Measurements from ENCODE around the gene UBE2O. TPM values are rescaled to one million over a fixed set of nuclear protein-coding genes. Genes with fewer than 3 reads are reported as not detected.

Gene UBE2O
- polyA plus RNA-seq, 1 experiment = 11.1 TPM

DNA sequence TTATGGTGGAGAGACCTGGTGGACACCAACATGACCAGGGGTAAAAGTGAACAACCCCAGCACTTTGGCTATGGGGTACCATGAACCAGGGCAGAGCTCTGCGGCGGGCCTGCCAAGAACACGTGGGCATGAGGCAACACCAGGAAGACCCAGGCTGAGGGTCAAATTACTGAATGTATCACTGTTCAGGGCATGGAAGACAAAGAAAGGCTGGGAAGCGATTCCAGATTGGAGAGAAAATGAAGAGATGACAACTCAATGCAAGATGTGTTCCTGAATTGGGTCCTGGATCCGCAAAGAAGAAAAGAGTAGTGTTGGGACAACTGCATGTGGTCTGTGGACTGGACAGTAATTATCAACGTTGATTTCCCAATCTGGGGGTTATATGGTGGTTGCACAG lies 48.7 kb downstream of the UBE2O start:
- no peaks in the 10 kb centered on the region for H3K27me3 ChIP-seq (ENCODE audit: control insufficient read depth, insufficient read depth, low read length)
- H3K4me3 ChIP-seq (ENCODE audit: low read depth, low read length) = no peak overlapping the region
- CTCF ChIA-PET = interaction anchor here (0.6 to 3.6 kb wide), 5 partner anchors 10 to 124 kb away, joined by 3 to 16 read pairs (median 6); no protein-coding TSS in a partner anchor
- TF ChIP-seq, protein P1, sequence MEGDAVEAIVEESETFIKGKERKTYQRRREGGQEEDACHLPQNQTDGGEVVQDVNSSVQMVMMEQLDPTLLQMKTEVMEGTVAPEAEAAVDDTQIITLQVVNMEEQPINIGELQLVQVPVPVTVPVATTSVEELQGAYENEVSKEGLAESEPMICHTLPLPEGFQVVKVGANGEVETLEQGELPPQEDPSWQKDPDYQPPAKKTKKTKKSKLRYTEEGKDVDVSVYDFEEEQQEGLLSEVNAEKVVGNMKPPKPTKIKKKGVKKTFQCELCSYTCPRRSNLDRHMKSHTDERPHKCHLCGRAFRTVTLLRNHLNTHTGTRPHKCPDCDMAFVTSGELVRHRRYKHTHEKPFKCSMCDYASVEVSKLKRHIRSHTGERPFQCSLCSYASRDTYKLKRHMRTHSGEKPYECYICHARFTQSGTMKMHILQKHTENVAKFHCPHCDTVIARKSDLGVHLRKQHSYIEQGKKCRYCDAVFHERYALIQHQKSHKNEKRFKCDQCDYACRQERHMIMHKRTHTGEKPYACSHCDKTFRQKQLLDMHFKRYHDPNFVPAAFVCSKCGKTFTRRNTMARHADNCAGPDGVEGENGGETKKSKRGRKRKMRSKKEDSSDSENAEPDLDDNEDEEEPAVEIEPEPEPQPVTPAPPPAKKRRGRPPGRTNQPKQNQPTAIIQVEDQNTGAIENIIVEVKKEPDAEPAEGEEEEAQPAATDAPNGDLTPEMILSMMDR (IDR thresholded peaks at IDR 0.05; ENCODE audit: insufficient read depth, low read depth, low read length) = no peak
- DNase-seq (ENCODE audit: low read depth) = no peak
- peaks cover 34% of the 10 kb centered on the region for H3K36me3 ChIP-seq (ENCODE audit: control insufficient read depth, insufficient read depth, low read length)
- POLR2A ChIA-PET = no interaction called here

DNA sequence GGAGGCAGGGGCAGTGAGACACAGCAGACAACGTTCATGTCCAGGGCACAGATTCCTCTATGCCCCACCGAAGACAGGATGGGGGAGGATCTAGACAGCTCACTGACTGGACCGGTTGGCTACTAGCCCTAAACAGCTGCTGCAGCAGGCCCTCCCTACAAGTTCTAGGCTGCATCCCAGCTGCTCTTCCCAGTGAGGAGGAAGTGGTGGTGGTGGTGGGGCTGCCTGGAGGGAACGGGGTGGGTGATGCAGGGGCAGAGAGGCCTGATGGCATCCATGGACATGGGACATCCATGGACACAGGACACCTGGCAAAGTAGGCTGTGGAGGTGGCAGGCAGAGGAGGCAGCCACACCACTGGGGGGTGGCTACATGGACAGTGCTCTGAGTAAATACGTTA lies 50.2 kb downstream of the UBE2O start:
- peaks cover 45% of the 10 kb centered on the region for H3K36me3 ChIP-seq (ENCODE audit: control insufficient read depth, insufficient read depth, low read length)
- POLR2A ChIA-PET = no interaction called here
- no peak for DNase-seq (ENCODE audit: low read depth)
- TF ChIP-seq, protein P1 (IDR thresholded peaks at IDR 0.05; ENCODE audit: insufficient read depth, low read depth, low read length) = no peak
- H3K4me3 ChIP-seq (ENCODE audit: low read depth, low read length) = no peak overlapping the region
- H3K27me3 ChIP-seq (ENCODE audit: control insufficient read depth, insufficient read depth, low read length) = no peaks in the 10 kb centered on the region
- CTCF ChIA-PET = interaction anchor here (1.0 to 3.6 kb wide), 4 partner anchors 17 to 100 kb away, joined by 4 to 16 read pairs (median 4); partner anchors contain the start of gene SPHK1

DNA sequence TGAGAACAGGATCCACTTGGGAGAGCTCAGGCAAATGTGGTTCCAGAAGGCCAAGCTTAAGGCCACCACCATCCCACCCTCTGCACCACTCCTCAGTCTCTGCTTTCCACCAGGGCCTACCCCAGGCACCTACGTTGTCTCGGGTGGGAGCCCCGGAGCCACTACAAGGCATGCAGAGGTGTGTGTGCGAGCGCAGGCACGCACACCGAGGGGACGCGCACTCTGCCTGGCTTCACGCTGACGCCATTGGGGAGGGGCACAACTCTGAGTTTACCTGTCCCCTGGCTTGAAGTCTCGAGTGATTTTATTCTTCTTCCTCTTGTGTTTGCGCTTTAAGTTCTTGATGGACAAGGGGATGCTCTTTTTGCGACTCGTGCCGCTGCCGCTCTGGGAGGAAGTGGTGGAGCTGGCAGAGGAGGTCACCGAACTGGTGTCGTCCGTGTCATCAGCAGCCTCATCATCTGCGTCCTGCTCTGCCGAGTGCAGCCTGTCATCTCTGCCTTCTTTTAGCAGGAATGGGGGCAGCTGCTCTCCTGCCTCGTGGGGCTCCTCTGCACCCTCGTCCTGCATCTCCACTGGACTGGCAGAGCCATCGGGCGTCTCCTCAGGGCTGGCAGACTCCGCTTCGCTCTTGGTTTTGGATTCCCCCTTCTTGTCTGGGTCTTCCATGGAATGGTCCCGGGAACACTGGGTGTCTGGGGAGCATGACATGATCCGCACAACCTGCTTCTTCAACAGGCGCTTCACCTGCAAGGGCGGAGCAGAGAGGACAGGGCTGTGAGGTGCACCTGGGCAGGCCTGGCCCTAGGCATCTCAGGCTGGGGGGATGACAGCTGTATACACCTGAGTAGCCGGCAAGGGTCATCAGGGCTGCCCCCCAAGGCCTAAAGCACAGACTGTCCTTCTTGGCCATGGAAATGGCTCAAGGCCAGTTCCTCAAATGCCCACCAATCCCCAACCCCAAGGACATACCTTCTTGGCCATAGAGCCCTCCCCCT lies 53.5 kb downstream of the UBE2O start:
- ChIA-PET POLR2A (no interaction called here), CTCF (interaction anchor here (1.6 to 8.0 kb wide), 15 partner anchors 14 to 98 kb away, joined by 6 to 203 read pairs (median 17); partner anchors contain the start of genes PRPSAP1, QRICH2, SPHK1 and UBE2O)
- DNase-seq (ENCODE audit: low read depth) = no peak
- Histone ChIP-seq H3K4me3 (ENCODE audit: low read depth, low read length) (no peak overlapping the region), H3K27me3 (ENCODE audit: control insufficient read depth, insufficient read depth, low read length) (no peaks in the 10 kb centered on the region), H3K36me3 (ENCODE audit: control insufficient read depth, insufficient read depth, low read length) (peaks cover 50% of the 10 kb centered on the region)
- TF ChIP-seq, protein P1 (IDR thresholded peaks at IDR 0.05; ENCODE audit: insufficient read depth, low read depth, low read length) = no peak

DNA sequence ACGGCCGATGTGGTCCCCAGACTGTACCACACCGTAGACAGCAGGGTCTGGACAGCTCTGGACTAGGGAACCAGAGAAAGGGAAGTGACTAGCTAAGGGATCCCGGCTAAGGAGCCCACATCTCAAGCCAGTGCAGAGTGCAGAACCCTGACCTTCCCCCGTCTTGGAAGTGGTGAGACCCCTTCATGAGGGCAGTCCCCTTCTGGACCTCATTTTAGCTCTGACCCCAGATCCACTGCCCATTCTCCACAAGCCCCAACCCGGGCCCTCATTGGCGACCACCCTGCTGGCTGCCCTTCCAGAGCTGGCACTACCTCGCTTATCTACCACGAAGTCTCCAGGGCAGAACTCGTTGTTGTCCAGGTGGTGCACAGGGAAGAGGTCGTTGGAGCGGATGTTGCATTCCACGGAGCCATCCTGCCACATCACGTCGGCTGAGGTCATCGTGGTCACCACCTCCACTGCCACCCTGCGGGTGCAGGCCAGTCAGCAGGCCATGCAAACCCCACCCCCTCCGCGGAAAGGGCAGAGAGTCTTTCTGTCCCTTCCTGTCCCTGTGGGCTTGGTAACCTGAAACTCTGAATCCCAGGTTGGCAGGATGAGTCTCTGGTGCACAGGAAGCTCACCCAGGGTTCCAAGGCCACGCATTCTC lies 54.3 kb downstream of the UBE2O start:
- Histone ChIP-seq H3K4me3 (ENCODE audit: low read depth, low read length) (no peak overlapping the region), H3K36me3 (ENCODE audit: control insufficient read depth, insufficient read depth, low read length) (peaks cover 49% of the 10 kb centered on the region), H3K27me3 (ENCODE audit: control insufficient read depth, insufficient read depth, low read length) (no peaks in the 10 kb centered on the region)
- DNase-seq (ENCODE audit: low read depth) = no peak
- POLR2A ChIA-PET = no interaction called here
- CTCF ChIA-PET = interaction anchor here (0.7 to 8.0 kb wide), 32 partner anchors 13 to 538 kb away, joined by 3 to 203 read pairs (median 10); partner anchors contain the start of genes AANAT, PRPSAP1, QRICH2 and SPHK1
- TF ChIP-seq, protein P1 (IDR thresholded peaks at IDR 0.05; ENCODE audit: insufficient read depth, low read depth, low read length) = no peak

Measured in BJ (cell line).